ENCODE measurements around the gene MYO3B.
"Not testable (repeated sequence)": the region's sequence is repeated elsewhere in the genome, so short reads cannot be mapped to it uniquely, and the experiment has no call there.

Gene MYO3B

GRCh38 chr2:170344663-170345346 is 166.9 kb downstream of the MYO3B start:
- DNase-seq = no peak

DNA sequence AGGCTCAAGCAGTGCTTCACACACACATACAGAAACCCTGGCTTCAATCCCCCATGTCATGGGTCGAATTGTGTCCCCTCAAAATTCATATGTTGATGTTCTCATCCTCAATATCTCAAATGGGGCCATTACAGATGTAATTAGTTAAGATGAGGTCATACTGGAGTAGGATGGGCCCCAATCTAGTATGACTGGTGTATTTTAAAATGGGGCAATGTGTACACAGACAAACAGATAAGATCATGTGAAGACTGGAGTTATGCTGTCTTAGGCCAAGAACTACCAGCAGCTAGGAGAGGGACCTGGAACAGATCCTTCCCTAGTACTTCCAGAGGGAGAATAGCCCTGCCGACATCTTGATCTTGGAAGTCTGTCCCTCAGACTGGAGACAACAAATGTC is 167.7 kb downstream of the MYO3B start:
- DNase-seq = no peak

- not testable (repeated sequence) for DNase-seq
Observed at GRCh38 chr2:170349269-170349668, 171.3 kb downstream of the MYO3B start.

GRCh38 chr2:170350929-170351826 is 173.2 kb downstream of the MYO3B start:
- DNase-seq = no peak

- DNase-seq = no peak
Observed at GRCh38 chr2:170353723-170354122, 175.8 kb downstream of the MYO3B start.

DNA sequence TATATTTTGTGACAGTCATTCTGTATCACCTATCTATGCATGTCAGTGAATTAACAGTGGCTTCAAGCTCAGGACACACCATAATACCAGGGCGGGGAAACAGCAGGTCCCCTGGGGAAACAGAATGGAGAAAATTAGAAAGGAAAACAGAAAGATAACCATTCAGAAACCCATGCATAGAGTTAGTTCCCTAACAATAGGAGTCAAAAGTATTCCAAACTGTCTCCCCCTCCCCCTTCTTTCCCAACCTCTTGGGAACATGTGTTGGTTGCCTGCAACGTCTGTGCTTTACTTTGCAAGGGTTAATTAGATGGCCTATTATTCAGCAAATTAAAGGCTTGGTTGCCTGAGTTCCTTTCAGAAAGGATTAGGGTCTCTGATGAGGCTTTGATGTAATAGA is 176.4 kb downstream of the MYO3B start:
- no peak for DNase-seq

- no peak for DNase-seq
Observed at GRCh38 chr2:170354855-170355780, 177.2 kb downstream of the MYO3B start.

DNA sequence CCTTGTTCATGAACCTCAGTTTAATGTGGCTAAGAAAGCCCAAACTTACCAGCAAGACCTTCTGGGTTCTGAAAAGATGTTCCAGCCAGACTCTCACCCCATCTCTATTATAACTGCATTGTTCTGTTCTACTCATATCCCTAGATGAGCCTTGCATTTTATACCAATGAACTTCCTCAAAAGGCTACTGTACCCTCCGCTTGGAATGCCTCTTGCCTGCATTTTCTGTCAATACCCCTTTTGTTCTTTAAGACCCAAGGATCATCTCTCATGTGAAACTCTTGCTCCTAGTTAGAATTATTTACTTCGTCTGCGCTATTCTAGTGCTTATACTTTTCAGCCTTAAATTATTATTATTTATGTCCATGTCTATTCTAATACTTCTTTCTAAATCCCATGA is 181.5 kb downstream of the MYO3B start:
- DNase-seq = no peak

DNA sequence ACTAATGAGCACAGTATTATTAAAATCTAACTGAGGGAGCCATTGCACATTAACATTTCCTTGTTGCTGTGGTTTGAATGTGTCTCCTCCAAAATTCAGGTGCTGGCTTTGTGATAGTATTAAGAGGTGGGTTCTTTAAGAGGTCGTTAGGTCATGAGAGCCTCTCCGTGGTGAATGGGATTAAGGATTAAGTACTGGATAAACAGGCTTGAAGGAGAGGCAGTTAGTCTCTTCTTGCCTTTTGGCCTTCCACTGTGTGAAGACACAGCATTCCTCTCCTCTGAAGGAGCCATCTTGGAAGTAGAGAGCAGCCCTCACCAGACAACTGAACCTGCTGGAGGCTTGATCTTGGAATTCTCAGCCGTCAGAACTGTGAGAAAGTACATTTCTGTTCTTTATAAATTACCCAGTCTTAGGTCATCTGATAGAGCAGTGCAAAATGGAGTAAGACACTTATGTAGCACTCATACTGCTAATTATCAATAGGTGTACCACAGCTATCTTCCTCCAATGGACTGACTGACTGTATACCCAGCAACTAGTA is 182.7 kb downstream of the MYO3B start:
- DNase-seq = no peak

GRCh38 chr2:170361090-170361936 is 183.4 kb downstream of the MYO3B start:
- peak; percentile 73 for DNase-seq

DNA sequence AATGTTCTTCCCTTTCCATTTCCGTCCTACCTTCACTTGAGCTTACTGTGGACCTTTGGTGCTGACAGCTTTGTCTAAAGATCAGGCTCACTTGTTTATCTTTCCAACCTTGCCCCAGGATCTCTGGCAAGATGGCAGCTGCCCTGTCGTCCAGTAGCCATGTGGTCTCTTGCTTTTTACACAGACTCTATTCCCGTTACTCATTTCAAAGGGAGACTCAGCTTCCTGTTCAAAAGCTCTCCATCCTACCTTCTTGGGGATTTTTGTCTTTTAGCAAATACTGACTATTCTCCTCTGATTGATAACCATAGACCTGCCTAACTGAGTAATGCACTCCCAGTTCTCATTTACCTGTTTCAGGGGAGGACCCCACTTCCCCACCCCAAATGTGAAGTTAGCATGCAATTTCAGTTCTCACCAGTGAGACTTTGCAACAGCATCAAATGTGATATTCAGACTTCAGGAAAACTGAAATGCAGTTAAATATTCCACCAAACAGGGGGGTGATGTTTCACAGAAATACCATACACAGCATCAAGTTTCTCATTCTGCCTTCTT is 184.4 kb downstream of the MYO3B start:
- peak; percentile 30 for DNase-seq

DNA sequence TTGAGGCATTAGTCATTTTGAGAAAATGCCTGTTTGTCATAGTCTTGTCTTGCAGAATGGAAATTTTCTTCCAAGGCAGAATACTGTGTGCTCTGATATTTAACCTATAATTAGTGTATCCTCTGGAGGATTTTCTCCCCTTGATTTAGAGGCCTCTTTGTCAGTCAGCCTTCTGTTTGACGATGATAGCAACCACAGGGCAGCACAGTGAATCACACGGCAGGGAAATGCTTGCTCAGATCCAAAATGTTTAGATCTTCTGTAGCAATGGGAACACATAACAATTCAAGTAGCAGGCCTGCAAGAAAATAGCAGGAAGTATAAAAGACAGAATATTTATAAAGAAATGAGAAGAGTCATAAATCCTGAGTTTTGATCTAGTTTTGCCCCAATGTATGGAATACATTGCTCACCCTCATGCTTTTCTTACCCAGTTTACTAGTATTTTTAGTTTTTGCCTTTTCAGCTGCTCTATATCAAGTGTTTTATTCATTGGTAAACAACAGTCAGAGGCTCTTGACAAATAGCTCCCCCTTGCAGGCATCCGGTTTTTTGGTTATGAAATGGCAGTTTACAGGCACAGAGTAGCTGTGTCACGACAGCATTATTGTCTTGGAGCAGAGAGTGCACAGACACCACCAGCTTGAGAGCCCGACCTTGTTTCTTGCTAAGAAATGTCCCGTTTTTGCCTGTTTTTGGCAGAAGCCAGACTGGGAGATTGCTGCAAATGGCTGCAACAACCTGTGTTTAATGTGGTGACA is 185.1 kb downstream of the MYO3B start:
- DNase-seq = peak; percentile 52

- DNase-seq = no peak
Observed at GRCh38 chr2:170365003-170365402, 187.1 kb downstream of the MYO3B start.

GRCh38 chr2:170365686-170366085 is 187.7 kb downstream of the MYO3B start:
- no peak for DNase-seq

GRCh38 chr2:170368370-170368769 is 190.4 kb downstream of the MYO3B start:
- no peak for DNase-seq

- DNase-seq = no peak
Observed at GRCh38 chr2:170369228-170369627, 191.3 kb downstream of the MYO3B start.

DNA sequence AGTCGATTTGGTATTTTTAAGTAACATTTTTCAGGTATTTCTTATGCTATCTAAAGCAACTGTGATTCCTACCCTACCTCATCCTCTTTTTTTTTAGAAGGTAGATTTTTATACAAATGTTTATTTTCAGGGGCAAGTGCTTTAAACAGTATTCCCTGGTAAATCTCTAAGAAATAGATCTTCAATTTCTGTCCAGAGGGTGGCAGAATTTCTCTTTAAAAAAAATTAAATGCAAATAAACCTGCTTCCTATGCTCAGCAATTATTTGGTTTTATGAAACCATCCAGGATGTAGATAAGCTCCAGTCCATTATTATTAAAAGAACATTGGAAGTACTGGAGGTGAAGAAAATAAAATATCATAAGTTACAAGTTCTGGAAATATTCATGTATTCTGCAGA is 191.9 kb downstream of the MYO3B start:
- DNase-seq = no peak

DNA sequence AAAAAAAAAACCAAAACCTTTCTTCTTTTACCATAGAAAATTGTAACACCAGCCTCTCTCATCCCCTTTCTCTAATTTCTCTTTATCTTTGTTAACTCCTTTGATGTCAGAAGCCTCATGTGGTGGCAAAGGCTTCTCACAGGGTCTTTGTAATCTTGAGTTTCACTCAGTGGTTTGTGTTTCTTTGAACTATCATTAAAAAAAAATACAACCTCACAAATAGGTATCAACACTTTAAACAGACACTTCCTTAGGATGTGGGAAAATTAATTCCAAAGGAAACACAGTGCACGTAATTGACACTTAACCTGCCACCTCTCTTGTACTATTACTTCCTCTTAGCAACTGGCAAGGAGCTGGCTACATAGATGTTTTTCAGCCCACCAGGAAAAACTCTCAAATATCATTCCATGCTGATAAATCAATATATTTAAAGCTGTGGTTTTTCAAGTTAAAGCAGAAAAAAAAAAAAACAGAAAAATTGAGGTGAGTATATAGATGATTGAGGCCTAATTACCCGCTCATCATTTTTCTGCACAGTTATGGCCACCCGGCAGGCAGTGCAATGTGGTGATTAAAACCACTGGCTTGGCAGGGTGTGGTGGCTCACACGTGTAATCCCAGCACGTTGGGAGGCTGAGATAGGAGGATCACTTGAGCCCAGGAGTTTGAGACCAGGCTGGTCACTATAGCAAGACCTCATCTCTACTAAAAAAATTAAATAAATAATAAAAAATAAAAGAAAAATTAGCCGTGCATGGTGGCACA is 193.5 kb downstream of the MYO3B start:
- no peak for DNase-seq

GRCh38 chr2:170375192-170375591 is 197.2 kb downstream of the MYO3B start:
- DNase-seq = no peak

Measured in stimulated activated CD4-positive, alpha-beta T cell treated with anti-CD3 and anti-CD28 coated beads, Interleukin-15, amount 100 ng/mL, for 24 hours (primary cell).